Neural progenitor cell (in vitro differentiated cells): ENCODE data around the gene CDK4.

Source experiments
- CTCF ChIP-seq: fragments of 200-600 bp; sonication (generic); IDR thresholded peaks from 2 replicates; pipeline ENCODE4 v1.5.1; 2017; ENCODE audit warnings: antibody characterized with exemption, mild to moderate bottlenecking
- EZH2 ChIP-seq: fragments of 200-600 bp; sonication (generic); IDR thresholded peaks from 2 replicates; pipeline ENCODE4 v1.6.1; 2017; ENCODE audit warnings: antibody characterized with exemption, mild to moderate bottlenecking, moderate library complexity
- EZH2phosphoT487 ChIP-seq: fragments of 200-600 bp; sonication (generic); IDR thresholded peaks from 2 replicates; pipeline ENCODE4 v1.6.1; 2017; ENCODE audit warnings: antibody characterized with exemption

- TF ChIP-seq CTCF (no peak), EZH2 (no peak), EZH2phosphoT487 (no peak)
Measured at GRCh38 chr12:57760347-57760982, 8.4 kb upstream of the CDK4 start.
